HG03575 (cell line): Measurements from ENCODE around the gene CTH.
"Not testable (repeated sequence)": the region's sequence is repeated elsewhere in the genome, so short reads cannot be mapped to it uniquely, and the experiment has no call there.

Source experiments
- ATAC-seq: cut with Tn5 transposase; IDR thresholded peaks from one replicate; pipeline ENCODE4 v1.9.1; 2021; ENCODE audit not compliant: unreplicated experiment, insufficient number of reproducible peaks, low FRiP score; ENCODE audit errors: extremely low read depth

The CTH gene

DNA sequence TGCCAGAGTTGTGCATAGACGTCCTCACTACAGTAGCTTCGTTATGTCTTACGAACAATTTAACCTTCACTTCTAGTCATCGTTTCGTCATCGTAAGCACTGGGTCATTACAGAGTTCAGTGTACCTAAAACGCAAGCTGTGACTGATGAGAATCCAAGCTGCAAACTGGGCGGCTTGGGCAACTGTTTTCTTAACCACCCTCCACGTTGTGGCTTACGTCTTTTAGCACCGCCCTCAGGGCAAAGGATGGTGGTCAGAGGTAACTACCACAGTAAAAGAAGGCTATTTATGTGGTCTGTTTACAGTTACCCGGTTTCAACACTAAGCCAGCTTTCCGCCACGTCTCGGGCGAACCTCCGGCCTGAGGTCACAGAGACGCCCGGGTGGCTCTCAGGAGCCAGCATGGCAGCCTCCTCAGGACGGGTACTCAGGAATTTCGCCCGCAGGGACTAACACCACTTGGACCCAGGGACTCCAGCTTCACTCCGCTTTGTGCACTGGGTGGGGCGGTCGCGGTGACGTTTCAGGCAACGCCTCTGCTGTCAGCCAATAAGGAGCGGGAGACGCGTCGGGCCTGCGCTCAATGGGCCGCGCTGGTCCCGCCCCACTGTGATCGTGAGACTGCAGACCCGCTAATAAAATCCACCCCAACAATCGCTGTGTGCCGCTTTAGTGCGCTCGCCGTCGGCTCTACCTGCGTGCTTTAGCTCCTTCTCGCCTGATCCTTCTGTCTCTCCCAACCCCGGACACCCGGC lies at the start of gene CTH:
CTH (plus strand) TSS at position 665 of the 756 bp plus-strand sequence. CDS start 148 bp downstream, outside the sequence.
- ATAC-seq: peak; percentile 73

DNA sequence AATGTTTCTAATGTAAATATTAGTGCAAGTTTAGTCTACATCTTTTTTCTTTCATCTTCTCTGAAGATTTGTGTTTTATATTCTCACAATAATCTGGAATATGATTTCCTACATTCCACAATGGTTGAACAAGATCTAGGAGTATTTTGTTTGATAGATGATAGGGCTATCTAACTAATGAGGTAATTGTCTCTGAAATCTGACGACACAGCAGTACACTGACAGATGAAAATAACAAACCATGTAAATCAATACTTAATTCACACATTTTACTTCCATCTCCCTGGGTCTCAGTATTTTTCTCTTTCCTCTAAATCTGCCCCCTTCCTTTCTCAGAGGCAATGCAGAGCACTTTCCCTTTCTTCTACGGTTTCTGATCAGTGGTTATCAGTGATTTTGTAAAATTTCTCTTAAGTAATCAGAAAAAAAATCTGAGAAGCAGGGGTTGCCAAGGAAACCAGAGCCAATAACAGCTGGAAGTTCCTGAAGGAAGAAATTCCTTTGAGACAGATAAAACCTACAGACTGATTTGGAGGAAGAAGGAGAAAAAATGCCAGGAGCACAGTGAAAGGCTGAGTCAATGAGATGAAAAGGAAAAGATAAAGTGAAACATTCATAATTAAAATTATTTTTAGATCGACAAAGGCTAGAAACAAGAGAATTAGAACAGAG lies 49.2 kb upstream of the CTH start:
- no peak for ATAC-seq

DNA sequence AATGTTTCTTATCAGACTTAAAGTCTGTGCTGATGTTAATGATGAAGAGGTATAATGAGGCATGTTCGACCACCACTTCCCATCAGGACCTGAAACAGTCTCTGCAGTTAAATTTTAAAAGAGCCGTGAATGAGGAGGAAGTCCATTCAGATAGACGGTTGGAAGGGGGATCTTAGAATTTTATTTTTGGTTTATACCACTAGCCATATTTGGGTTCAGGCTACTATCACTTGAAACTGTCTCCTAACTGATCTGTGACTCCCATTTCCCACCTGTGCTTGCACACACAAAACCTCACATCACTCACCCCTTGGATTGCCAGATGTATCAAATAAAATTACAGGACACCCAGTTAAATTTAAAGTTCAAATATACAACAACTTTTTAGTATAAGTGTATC lies 46.6 kb upstream of the CTH start:
- no peak for ATAC-seq

DNA sequence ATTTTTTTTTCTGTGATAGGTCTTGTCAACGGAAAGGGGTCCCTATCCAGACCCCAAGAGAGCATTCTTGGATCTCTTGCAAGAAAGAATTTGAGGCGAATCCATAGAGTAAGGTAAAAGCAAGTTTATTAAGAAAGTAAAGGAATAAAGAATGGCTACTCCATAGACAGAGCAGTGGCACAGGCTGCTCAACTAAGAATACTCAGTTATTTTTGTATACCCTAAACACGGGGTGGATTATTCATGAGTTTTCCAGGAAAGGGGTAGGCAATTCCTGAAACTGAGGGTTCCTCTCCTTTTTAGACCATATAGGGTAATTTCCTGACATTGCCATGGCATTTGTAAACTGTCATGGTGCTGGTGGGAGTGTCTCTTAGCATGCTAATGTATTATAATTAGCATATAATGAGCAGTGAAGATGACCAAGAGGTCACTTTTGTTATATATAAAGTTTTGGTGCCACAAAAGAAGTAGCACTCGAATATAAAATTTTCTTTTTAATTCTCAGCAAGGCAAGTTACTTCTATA lies 44.6 kb upstream of the CTH start:
- ATAC-seq: not testable (repeated sequence)

DNA sequence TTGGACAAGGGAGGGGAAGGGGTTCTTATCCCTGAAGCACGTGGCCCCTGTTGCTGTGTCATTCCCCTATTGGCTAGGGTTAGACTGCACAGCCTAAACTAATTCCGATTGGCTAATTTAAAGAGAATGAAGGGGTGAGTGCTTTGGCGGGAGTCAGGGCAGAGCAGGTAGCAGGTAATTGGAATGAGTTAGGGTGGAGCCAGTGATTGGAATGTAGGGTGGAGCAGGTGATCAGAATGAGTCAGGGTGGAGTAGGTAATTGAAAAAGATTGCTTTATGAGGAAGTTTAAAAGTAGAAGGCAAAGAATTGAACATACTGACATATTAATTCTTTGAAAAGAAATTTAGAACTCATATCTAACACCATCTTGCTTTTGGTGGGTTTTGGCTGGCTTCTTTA lies 44.1 kb upstream of the CTH start:
- not testable (repeated sequence) for ATAC-seq

DNA sequence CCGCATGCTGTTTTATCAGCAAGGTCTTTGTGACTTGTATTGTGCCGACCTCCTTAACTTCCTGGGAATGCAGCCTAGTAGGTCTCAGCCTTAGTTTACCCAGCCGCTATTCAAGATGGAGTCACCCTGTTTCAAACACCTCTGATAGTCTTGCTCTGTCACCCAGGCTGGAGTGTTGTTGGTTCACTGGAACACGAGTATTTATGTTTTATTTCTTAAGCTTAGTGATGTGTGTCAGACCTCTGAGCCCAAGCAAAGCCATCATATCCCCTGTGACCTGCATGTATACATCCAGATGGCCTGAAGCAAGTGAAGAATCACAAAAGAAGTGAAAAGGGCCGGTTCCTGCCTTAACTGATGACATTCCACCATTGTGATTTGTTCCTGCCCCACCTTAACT lies 43.7 kb upstream of the CTH start:
- ATAC-seq: not testable (repeated sequence)

DNA sequence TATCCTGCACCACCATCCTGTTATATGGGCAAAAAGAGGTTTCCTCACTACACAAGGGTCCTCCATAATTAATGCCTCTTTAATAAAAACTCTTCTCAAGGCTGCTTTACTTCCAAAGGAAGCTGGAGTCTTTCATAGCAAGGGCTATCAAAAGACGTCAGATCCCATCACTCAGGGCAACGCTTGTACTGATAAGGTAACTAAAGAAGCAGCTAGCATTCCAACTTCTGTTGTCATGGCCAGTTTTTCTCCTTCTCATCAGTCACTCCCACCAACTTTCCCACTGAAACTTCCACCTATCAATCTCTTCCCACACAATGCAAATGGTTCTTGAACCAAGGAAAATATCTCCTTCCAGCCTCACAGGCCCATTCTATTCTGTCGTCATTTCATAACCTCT lies 39.5 kb upstream of the CTH start:
- not testable (repeated sequence) for ATAC-seq

DNA sequence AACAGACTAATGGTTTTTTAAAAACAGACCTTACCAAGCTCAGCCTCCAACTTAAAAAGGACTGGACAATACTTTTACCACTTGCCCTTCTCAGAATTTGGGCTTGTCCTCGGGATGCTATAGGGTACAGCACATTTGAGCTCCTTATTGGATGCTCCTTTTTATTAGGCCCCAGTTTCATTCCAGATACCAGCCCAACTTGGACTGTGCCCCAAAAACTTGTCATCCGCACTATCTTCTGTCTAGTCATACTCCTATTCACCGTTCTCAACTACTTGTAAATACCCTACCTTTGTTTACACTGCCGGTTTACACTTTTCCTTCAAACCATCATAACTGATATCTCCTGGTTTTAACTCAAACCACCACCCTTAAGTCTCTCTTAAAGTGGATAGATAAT lies 38.6 kb upstream of the CTH start:
- ATAC-seq: no peak

DNA sequence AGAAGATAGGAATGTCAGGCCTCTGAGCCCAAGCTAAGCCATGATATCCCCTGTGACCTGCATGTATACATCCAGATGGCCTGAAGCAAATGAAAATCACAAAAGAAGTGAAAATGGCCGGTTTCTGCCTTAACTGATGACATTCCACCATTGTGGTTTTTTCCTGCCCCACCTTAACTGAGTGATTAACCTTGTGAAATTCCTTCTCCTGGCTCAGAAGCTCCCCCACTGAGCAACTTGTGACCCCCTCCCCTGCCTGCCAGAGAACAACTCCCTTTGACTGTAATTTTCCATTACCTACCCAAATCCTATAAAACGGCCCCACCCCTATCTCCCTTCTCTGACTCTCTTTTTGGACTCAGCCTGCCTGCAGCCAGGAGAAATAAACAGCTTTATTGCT lies 37.5 kb upstream of the CTH start:
- not testable (repeated sequence) for ATAC-seq

DNA sequence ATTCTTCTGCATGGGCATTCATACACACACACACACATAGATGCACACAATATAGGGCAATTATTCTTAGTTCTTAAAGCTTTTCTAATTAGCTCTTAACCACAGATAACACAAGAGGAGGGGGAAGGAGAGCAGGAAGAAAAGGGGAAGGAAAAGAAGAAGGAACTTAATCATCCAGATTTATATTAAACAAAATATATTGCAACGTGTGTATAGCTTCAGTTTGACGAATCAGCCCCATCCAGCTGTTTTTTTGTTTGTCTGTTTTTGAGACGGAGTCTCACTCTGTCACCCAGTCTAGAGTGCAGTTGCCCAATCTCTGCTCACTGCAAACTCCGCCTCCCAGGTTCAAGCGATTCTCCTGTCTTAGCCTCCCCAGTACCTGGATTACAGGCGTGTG lies 34.9 kb upstream of the CTH start:
- ATAC-seq: no peak

DNA sequence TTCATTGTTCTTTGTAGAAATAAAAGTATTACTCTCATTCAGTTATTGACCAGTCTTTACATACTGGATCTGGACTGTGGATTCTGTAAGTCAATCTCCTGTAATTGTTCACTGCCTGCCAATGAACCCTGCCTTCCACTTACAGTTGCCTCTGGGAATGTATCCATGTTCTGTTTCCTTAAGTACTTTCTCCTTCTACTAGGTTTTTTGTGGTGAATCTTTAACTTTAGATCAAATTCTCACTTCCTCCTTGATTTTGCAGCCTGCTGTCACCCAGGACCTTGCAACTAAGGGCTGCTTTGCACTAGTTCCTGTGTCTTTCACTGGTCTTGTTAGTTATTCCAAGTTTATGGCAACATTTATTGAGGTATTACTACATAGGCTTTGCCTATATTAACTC lies 28.4 kb upstream of the CTH start:
- no peak for ATAC-seq

DNA sequence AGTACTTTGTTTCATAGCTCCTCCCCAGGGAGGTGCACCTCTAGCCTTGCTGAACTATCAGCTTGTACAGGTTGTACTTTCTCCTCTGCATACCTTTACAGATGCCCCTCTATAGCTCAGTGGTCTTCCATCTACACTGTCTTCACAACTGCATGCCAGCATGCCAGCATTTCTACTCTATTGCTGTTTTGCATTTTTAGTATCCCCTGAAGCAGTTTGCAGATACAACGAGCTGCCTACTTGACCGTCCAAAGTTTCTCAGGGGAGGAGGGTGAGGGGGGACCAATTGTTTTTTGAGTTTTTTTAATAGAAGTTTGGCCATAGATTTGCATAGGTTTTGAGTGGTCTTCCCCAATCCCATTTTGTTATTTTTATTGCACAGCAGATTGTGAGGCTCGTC lies 27.6 kb upstream of the CTH start:
- ATAC-seq: no peak

DNA sequence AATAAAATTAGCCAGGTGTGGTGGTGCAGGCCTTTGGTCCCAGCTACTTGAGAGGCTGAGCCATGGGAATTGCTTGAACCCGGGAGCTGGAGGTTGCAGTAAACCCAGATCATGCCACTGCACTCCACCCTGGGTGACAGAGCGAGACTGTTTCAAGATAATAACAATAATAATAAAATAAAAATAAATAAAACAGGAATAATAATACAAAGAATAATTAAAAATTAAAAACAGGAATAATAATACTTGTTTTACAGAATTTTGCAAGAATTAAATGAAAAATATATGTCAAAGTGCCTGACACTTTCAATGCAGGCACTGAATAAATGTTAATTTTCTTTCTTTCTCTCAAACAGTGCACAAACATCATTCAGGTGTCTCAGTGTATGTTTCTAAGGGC lies 26.5 kb upstream of the CTH start:
- no peak for ATAC-seq

DNA sequence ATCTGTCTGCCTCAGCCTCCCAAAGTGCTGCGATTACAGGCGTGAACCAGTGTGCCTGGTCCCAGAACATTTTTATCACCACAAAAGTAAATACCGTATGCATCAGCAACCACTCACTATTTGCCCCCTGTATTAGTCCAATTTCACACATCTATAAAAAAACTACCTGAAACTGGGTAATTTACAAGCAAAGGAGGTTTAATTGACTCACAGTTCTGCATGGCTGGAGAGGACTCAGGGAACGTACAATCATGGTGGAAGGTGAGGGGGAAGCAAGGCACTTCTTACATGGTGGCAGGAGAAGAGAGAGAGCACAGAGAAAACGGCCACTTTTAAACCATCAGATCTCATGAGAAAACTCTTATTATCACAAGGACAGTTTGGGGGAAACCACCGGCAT lies 25.6 kb upstream of the CTH start:
- ATAC-seq: no peak

DNA sequence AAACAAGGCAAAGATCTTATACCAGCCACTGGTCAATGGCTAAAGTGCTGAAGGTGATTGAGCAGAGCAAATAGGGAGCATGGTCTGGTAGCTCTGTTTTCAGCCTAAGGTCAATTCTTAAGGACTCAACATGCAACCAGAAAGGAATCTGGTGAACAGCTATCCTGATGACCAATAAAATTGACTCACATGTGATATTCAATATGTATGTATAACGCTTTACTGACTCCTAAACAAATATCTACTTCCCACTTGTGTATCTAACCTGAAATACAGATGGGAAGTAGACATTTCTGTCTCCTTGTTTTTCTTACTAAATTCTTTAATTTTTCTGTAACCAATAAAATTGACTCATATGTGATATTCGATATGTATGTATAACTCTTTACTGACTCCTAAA lies 24.9 kb upstream of the CTH start:
- ATAC-seq: no peak

DNA sequence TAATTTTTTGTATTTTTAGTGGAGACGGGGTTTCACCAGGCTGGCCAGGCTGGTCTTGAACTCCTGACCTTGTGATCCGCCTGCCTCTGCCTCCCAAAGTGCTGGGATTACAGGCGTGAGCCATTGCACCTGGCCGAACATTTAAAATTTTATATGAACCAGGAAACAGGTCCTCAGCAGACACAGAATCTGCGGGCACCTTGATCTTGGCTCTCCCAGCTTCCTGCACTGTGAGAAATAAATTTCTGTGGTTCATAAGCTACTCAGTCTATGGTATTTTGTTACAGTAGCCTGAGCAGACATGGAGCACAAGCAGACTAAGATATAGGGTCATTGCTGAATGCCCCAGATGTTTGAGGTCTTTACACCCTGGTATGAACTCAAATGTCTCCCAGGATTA lies 23.6 kb upstream of the CTH start:
- ATAC-seq: no peak

DNA sequence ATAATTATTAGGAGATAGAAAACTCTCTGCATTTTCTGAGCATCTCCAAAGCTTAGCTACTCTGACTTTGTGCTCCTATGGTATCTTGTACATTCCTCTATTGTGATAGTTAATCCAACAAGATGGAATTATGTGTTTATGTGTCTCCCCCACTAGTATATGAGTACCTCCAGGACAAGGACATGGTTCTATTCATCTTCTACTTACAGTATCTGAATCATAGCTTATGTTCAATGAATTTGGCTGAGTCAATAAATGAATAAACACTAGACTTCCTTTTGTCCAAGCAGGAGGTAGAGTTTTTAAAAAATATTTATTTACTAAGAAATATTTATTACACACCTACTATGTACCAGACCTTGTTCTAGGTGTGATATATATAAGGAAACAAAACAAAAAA lies 18.4 kb upstream of the CTH start:
- no peak for ATAC-seq

DNA sequence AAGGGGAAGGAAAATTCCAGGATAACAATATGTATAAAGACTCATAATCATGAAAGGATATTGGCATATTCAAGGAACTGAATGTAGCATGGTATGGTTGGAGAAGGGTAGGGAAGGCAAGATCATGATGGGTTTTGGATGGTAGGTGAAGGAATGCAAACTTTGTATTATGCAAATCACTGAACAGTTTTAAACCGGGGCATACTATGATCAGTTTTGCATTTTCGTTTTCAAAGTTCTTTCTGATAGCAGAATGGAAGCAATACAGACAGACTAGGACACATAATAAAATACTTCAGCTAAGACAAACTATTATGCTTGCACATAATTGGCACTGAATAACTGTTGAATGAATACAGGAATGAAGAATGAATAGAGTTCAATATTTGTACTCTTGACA lies 14.5 kb upstream of the CTH start:
- no peak for ATAC-seq

DNA sequence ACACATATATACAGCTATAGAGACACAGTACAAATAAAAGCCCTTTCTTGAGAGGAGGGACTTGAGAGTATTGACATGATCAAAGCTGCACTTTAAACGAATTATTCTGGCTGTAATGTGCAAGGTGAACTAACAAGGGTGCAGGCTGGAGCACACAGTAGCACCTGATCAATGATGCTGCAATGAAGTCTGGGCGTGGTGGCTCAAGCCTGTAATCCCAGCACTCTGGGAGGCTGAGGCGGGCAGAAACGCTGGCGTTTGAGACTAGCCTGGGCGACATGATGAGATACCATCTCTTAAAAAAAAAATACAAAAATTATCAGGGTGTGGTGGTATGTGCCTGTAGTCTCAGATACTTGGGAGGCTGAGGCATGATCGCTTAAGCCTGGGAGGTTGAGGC lies 14.1 kb upstream of the CTH start:
- ATAC-seq: no peak

DNA sequence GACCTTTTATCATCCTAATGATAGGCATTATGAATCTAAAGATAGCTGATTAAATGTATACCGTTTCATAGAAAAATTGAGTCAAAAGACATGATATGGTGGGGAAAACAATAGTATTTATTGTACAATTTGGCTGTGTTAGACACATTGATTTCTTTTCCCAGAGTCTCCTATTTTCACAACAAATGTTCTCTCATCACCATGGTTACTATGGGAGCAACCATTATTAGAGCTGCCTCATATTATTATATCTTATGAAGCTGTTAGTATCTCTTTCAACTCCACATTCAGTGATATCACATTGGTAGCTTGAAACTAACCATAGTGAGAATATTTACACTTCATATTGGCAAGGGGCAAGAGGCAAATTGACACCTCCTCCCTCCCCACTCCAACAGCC lies 10.7 kb upstream of the CTH start:
- ATAC-seq: no peak
